ENCODE data around the gene USP48. TPM values are rescaled to one million over a fixed set of nuclear protein-coding genes. Genes with fewer than 3 reads are reported as not detected.
A peak's percentile ranks its signal among the peaks of the same experiment; 100 is the strongest.

The USP48 gene
- total RNA-seq, 3 donors from 2014 or later = 56.0 to 86.9 (median 74.7) TPM

DNA sequence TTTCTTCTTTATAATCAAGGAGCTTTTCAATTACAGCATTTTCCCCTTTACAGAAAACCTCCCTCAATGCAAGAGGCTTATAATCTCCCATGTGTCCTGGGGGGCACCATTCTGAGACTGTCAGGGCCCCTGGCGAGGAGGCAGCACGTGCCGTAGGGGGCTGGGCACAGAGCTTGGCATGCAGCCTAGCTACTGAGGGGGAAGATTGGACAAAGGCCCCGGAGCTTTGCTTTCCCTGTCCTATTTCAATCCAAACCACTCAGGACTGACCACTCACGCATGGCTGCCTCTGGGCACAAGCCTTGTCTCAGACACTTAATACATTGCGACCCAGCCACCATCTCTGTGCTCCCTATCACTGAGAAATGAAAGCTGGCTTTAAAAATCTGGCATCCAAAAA, 111.0 kb downstream of the USP48 start:
- peaks cover 4 to 29% of the 10 kb centered on the region in 2 donors for H3K4me1 ChIP-seq
- no peak overlapping the region for H3K4me3 ChIP-seq
- no peaks in the 10 kb centered on the region for H3K36me3 ChIP-seq
- peaks cover 5 to 17% of the 10 kb centered on the region in 2 donors for H3K27me3 ChIP-seq
- no peak for DNase-seq (ENCODE audit: low spot score in 2 of 2)
- no peaks in the 10 kb centered on the region for H3K9me3 ChIP-seq
- H3K27ac ChIP-seq = no peak overlapping the region
- intact Hi-C loops (cut with DNase I; ENCODE audit: low total_unique reads) = no loop called here
- TF ChIP-seq, protein P1, sequence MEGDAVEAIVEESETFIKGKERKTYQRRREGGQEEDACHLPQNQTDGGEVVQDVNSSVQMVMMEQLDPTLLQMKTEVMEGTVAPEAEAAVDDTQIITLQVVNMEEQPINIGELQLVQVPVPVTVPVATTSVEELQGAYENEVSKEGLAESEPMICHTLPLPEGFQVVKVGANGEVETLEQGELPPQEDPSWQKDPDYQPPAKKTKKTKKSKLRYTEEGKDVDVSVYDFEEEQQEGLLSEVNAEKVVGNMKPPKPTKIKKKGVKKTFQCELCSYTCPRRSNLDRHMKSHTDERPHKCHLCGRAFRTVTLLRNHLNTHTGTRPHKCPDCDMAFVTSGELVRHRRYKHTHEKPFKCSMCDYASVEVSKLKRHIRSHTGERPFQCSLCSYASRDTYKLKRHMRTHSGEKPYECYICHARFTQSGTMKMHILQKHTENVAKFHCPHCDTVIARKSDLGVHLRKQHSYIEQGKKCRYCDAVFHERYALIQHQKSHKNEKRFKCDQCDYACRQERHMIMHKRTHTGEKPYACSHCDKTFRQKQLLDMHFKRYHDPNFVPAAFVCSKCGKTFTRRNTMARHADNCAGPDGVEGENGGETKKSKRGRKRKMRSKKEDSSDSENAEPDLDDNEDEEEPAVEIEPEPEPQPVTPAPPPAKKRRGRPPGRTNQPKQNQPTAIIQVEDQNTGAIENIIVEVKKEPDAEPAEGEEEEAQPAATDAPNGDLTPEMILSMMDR (IDR thresholded peaks at IDR 0.05) = no peak
- TF ChIP-seq POLR2A (IDR thresholded peaks at IDR 0.05) (no peak), POLR2AphosphoS5 (IDR thresholded peaks at IDR 0.05) (no peak)

DNA sequence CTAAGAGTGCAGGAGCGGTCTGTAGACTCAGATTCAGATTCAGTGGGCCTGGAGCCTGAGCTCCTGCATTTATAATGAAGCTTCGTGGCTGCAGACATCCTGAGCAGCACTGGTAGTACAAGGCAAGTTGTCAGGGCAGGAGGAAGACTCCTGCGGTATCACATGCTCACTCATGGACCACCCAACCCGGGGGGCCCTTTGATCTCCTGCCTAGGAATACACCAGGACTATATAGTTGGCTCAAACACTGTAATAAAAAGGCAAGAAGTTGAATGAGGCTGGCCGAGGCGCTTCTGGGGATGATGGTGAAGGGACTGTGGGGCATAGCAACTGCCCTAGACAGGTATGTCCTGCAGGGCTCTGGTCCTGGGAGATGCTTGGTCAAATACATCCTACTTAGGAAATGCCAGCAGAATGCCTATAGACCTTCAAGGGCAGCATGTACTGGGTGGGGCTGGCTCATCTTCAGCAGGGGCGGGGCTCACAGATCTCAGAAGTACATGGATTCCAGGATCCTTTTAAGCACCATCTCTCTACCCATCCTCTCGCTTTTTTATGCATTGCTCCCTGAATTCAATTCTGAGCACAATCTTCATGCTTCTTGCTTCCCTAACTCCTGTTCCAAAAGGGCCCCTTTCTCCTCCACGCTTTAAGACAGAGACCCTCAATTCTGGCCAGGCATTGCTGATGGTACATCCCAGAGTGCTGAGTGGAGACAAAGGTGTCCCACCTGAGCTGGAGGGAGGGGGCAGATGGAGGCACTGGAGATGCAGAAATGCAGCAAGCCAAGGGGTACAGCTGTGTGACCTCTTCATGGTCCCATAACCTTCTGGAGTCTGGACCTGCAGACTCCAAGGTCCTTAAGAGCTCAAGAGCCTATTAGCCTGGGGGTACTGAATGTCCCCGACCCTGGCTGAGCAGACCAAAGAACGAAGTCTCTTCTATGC, 111.7 kb downstream of the USP48 start:
- no peaks in the 10 kb centered on the region for H3K9me3 ChIP-seq
- no peak for TF ChIP-seq POLR2AphosphoS5 (IDR thresholded peaks at IDR 0.05)
- TF ChIP-seq, protein P1 (IDR thresholded peaks at IDR 0.05) = no peak
- TF ChIP-seq POLR2A (IDR thresholded peaks at IDR 0.05) = no peak
- H3K4me1 ChIP-seq = peaks cover 4 to 29% of the 10 kb centered on the region in 2 donors
- no peak overlapping the region for H3K27ac ChIP-seq
- DNase-seq (ENCODE audit: low spot score in 2 of 2) = no peak
- H3K4me3 ChIP-seq = no peak overlapping the region
- no peaks in the 10 kb centered on the region for H3K36me3 ChIP-seq
- intact Hi-C loops (cut with DNase I; ENCODE audit: low total_unique reads) = no loop called here
- H3K27me3 ChIP-seq = peaks cover 5 to 17% of the 10 kb centered on the region in 2 donors

DNA sequence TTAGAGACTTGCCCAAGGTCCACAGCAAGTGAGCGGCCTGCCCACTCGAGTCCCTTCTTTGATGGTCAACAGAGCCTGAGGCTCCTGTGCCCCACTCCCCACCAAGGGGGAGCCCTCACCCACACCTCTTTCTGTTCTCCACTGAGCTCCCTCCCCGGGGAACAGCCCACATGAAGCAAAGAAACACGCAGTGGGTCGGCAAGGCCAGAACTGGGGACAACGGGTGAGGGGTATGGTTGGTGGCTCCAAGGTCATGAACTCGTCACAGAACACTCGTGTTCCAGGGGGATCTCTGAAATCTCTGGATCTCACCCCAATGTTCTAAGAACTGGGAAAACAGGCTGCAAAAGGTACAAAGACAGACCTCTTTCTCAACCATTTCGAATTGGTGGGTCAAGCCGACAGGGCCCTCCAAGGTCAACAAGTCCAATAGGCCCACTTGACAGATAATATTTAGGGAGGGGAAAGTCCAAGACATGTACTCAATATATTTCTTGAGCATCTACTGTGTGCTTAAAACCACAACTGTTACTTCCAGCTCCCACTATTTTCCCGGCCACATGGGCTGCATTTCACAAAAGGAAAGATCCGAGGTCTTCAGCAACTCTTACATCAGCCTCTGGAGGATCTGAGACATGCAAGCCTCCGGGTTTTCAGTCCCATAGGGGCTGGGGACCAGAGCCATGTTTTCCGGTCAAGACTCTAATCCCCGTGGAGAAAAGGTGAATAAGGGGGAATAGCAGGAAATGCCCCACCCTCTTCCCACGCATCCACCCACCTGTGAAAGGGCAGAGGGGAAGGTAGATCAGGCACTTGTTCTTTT, 112.7 kb downstream of the USP48 start:
- H3K4me3 ChIP-seq = peak overlapping the region in 2 of 3 donors; percentile 51 to 65
- TF ChIP-seq POLR2A (IDR thresholded peaks at IDR 0.05) (no peak), POLR2AphosphoS5 (IDR thresholded peaks at IDR 0.05) (no peak)
- TF ChIP-seq, protein P1 (IDR thresholded peaks at IDR 0.05) = no peak
- H3K4me1 ChIP-seq = peaks cover 4 to 29% of the 10 kb centered on the region in 2 donors
- H3K27me3 ChIP-seq = peaks cover 5 to 17% of the 10 kb centered on the region in 2 donors
- intact Hi-C loops (cut with DNase I; ENCODE audit: low total_unique reads) = no loop called here
- no peak for DNase-seq (ENCODE audit: low spot score in 2 of 2)
- H3K27ac ChIP-seq = no peak overlapping the region
- no peaks in the 10 kb centered on the region for H3K9me3 ChIP-seq
- H3K36me3 ChIP-seq = no peaks in the 10 kb centered on the region

DNA sequence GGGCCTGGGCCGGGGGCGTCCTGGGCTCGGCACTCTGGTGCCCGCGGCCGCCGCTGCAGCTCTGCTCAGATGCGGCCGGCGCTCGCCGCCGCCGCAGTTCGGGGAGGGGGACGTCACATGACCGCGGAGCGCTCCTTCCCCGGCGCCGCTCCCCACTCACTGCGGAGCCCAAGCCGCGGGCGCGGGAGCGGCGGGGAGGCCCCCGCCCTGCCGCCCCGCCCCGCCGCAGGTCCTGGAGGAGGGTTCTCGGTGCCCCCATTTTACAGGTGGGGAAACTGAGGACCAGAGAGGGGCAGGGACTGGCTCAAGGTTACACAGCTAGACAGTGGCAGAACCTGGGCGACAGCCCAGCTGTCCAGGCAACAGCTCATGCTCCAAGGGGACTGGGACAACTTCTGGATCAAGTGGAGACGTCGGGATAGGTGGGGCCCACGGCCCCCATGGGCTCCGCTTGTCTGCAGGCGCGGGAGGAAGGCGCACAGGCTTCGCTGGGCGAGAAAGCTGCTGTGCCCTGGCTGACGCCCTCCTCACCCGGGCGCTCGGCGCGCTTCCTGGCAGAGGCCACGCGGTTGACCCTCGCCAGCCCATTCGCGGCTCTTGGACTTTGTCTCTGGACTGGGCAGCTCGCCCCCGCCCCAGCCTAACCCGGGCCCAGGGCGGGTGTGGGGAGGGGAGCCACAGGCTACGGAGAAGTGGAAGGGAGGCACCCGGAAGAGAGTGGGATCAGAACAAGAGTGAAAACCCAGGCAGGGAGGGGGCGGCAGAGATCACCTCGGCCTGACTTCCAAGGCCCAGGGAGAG, 113.5 kb downstream of the USP48 start, which contains the start of gene RAP1GAP:
Gene RAP1GAP (minus strand): TSS at position 100 of the 801 bp plus-strand sequence. CDS start 49,325 bp downstream, outside the sequence.
- intact Hi-C loops (cut with DNase I; ENCODE audit: low total_unique reads) = loop anchor here (2.0 kb wide), 1 partner anchor 301 kb away; no protein-coding TSS in a partner anchor

More for the DNA sequence above, 113.5 kb downstream of the USP48 start, which contains the start of gene RAP1GAP:
- peaks cover 5 to 17% of the 10 kb centered on the region in 2 donors for H3K27me3 ChIP-seq
- no peaks in the 10 kb centered on the region for H3K36me3 ChIP-seq
- no peak within 1 kb of the TSS for H3K27ac ChIP-seq
- DNase-seq (ENCODE audit: low spot score in 2 of 2) = no peak
- peak within 1 kb of the TSS in 2 of 3 donors; percentile 51 to 65 for H3K4me3 ChIP-seq
- peaks cover 4 to 29% of the 10 kb centered on the region in 2 donors for H3K4me1 ChIP-seq
- TF ChIP-seq POLR2AphosphoS5 (IDR thresholded peaks at IDR 0.05) = no peak
- TF ChIP-seq, protein P1 (IDR thresholded peaks at IDR 0.05) = no peak
- no peaks in the 10 kb centered on the region for H3K9me3 ChIP-seq

All from breast epithelium (tissue), 4 donors.